Endothelial cell of umbilical vein (primary cell): ENCODE measurements around the gene TBC1D16. TPM values are rescaled to one million over a fixed set of nuclear protein-coding genes. Genes with fewer than 3 reads are reported as not detected.

Experiments
- BruUV-seq: library from RNA; stranded (reverse); fragments of 400-500 nt; replicated peaks from 2 replicates; lab custom pipeline; 2021; lab: Mats Ljungman, UMichigan
- CTCF ChIA-PET: fragments of 300-600, 350-600 bp; sonication (Branson Sonifier 250); formaldehyde crosslinking; loops from one replicate; lab custom pipeline; 2021; ENCODE audit warnings: antibody characterized with exemption, inconsistent platforms; lab: Charles Lee
- POLR2A ChIA-PET: fragments of 300-600, 350-600 bp; sonication (Branson Sonifier 250); formaldehyde crosslinking; loops from one replicate; lab custom pipeline; 2021; ENCODE audit warnings: antibody characterized with exemption, inconsistent platforms; lab: Charles Lee
- DNase-seq: peaks from one replicate; pipeline ENCODE4 v3.0.0-alpha.2; 2011; ENCODE audit warnings: low read depth, low spot score
- FAIRE-seq: peaks from 2 replicates; lab custom pipeline; 2011; peaks lifted over from hg19 to GRCh38; lab: Jason Lieb, UNC
- H2AFZ ChIP-seq: 2 replicates; pipeline ENCODE4 v1.6.0; 2012; ENCODE audit warnings: low read depth, low read length, control low read depth, inconsistent platforms
- H3K27ac ChIP-seq: 2 replicates; pipeline ENCODE4 v1.5.1; 2011; ENCODE audit warnings: low read depth, mild to moderate bottlenecking, control low read depth, low read length, moderate library complexity; ENCODE audit not compliant: insufficient read depth
- H3K27me3 ChIP-seq, 2 experiments: 2 replicates each; pipeline versions ENCODE4 v1.6.0 to v1.6.1; 2011; ENCODE audit warnings: low read length in 2 of 2, mixed read lengths in 1 of 2; ENCODE audit not compliant: control insufficient read depth in 2 of 2, insufficient read depth in 2 of 2
- H3K36me3 ChIP-seq, 2 experiments: 2 replicates in 1 of 2; 3 replicates in 1 of 2; pipeline ENCODE4 v1.5.1; 2011; ENCODE audit warnings: low read length in 2 of 2, mild to moderate bottlenecking in 1 of 2, moderate library complexity in 1 of 2; ENCODE audit not compliant: control insufficient read depth in 2 of 2, insufficient read depth in 2 of 2; ENCODE audit errors: extremely low read depth in 1 of 2
- H3K4me1 ChIP-seq: 3 replicates; pipeline ENCODE4 v1.5.1; 2011; ENCODE audit warnings: mild to moderate bottlenecking, low read length; ENCODE audit not compliant: control insufficient read depth, insufficient read depth; ENCODE audit errors: extremely low read depth
- H3K4me2 ChIP-seq: 2 replicates; pipeline ENCODE4 v1.6.1; 2011; ENCODE audit warnings: low read length, control low read depth, mixed read lengths; ENCODE audit not compliant: insufficient read depth
- H3K4me3 ChIP-seq, 3 experiments: fragments of 200-600 bp in 1 of 3; sonication (generic), shearing (Covaris generic) in 1 of 3; replicated peaks in 1 of 3; 2 replicates each; pipeline ENCODE4 v1.5.1; 2011 to 2016; ENCODE audit warnings: control low read depth in 3 of 3, low read length in 3 of 3, mild to moderate bottlenecking in 2 of 3, inconsistent platforms in 1 of 3, low read depth in 1 of 3, moderate library complexity in 1 of 3; ENCODE audit not compliant: insufficient read depth in 1 of 3
- H3K79me2 ChIP-seq: 2 replicates; pipeline ENCODE4 v1.6.0; 2012; ENCODE audit warnings: low read length, inconsistent platforms; ENCODE audit not compliant: control insufficient read depth, insufficient read depth
- H3K9ac ChIP-seq: replicated peaks from 2 replicates; pipeline ENCODE3; 2011; ENCODE audit warnings: low read length, control low read depth; ENCODE audit not compliant: insufficient read depth; ENCODE audit errors: extremely low read depth
- H3K9me1 ChIP-seq: replicated peaks from 3 replicates; pipeline ENCODE4 v1.6.0; 2011; ENCODE audit warnings: mild to moderate bottlenecking, low read length; ENCODE audit not compliant: control insufficient read depth, insufficient read depth; ENCODE audit errors: extremely low read depth
- H3K9me3 ChIP-seq: replicated peaks from 2 replicates; pipeline ENCODE4 v1.5.1; 2012; ENCODE audit warnings: low read length, inconsistent platforms; ENCODE audit not compliant: control insufficient read depth, insufficient read depth
- H4K20me1 ChIP-seq: replicated peaks from 2 replicates; pipeline ENCODE3; 2011; ENCODE audit warnings: mild to moderate bottlenecking, low read length; ENCODE audit not compliant: control insufficient read depth, insufficient read depth; ENCODE audit errors: extremely low read depth
- CTCF ChIP-seq, 2 donors: IDR thresholded peaks; 1 replicate in 1 of 2; 2 replicates in 1 of 2; pipeline ENCODE4 v1.5.1; 2011; ENCODE audit warnings: low read length in 2 of 2, mild to moderate bottlenecking in 2 of 2, moderate library complexity in 2 of 2, control low read depth in 1 of 2, inconsistent platforms in 1 of 2, low read depth in 1 of 2; ENCODE audit not compliant: insufficient read depth in 1 of 2; ENCODE audit errors: extremely low read depth in 1 of 2
- EZH2 ChIP-seq: IDR thresholded peaks from 2 replicates; pipeline ENCODE4 v1.6.1; 2012; ENCODE audit warnings: borderline replicate concordance, low read depth, mild to moderate bottlenecking, moderate library complexity, low read length, inconsistent platforms; ENCODE audit not compliant: severe bottlenecking
- FOS ChIP-seq: IDR thresholded peaks from 2 replicates; pipeline ENCODE4 v1.6.1; 2011; ENCODE audit warnings: mild to moderate bottlenecking, low read length, moderate library complexity, borderline replicate concordance; ENCODE audit not compliant: insufficient read depth
- GATA2 ChIP-seq: IDR thresholded peaks from 2 replicates; pipeline ENCODE4 v1.7.0; 2011; ENCODE audit warnings: low read depth, mild to moderate bottlenecking, moderate library complexity, mixed read lengths, low read length; ENCODE audit not compliant: insufficient read length, insufficient read depth
- JUN ChIP-seq: IDR thresholded peaks from 2 replicates; pipeline ENCODE4 v1.6.1; 2011; ENCODE audit warnings: borderline replicate concordance, low read depth; ENCODE audit not compliant: insufficient read length, insufficient read depth
- MAX ChIP-seq: IDR thresholded peaks from 2 replicates; pipeline ENCODE4 v1.6.1; 2011; ENCODE audit not compliant: insufficient read depth, insufficient read length
- MYC ChIP-seq: IDR thresholded peaks from one replicate; pipeline ENCODE4 v1.6.1; 2011; ENCODE audit warnings: mild to moderate bottlenecking, low read depth, low read length
- POLR2A ChIP-seq: IDR thresholded peaks from 2 replicates; pipeline ENCODE4 v1.6.1; 2012; ENCODE audit warnings: low read depth, mild to moderate bottlenecking, control low read depth, low read length
- POLR2AphosphoS5 ChIP-seq: IDR thresholded peaks from 2 replicates; pipeline ENCODE4 v1.6.1; 2012; ENCODE audit warnings: low read depth, mild to moderate bottlenecking, control low read depth, low read length, moderate library complexity; ENCODE audit not compliant: insufficient read depth
- dilution Hi-C: fragments of 300-500 bp; cut with MboI; formaldehyde crosslinking; loops from one replicate; pipeline ENCODE4 v1.15.0; 2019; ENCODE audit warnings: low sequenced_read_pairs; ENCODE audit not compliant: extremely low pct_ligation_motif_present
- intact Hi-C: fragments of 100-400 bp; cut with micrococcal nuclease; formaldehyde crosslinking; loops from one replicate; pipeline ENCODE4 v1.10.0; 2022
- polyA plus RNA-seq, 4 experiments: library from polyadenylated mRNA; depleted of rRNA in 3 of 4; stranded (reverse) in 3 of 4; unstranded in 1 of 4; fragments of >200 nt; gene quantifications; 2 replicates each; pipeline versions ENCODE4 v1.2.1 to v1.2.3, GENCODE V29; 2011 to 2012; ENCODE audit warnings: missing spikeins in 1 of 4
- total RNA-seq: library from RNA; stranded (reverse); gene quantifications from 2 replicates; pipeline ENCODE4 v1.2.3, GENCODE V29; 2021

Gene TBC1D16
- total and polyA plus RNA-seq, 2 donors (not counting 3 experiments of a cell fraction or from before 2014, with no cell fraction given), result 12.9 to 48.6 TPM

GRCh38 chr17:79921411-79922115 lies 114.1 kb downstream of the TBC1D16 start:
- Histone ChIP-seq H3K9ac (no peak overlapping the region), H3K9me3 (no peaks in the 10 kb centered on the region), H3K36me3 (no peaks in the 10 kb centered on the region), H3K4me1 (peaks cover 6% of the 10 kb centered on the region), H3K79me2 (no peaks in the 10 kb centered on the region), H3K27me3 (no peaks in the 10 kb centered on the region), H3K4me3 (no peak overlapping the region), H4K20me1 (no peaks in the 10 kb centered on the region), H2AFZ (no peak overlapping the region), H3K4me2 (no peak overlapping the region), H3K27ac (no peak overlapping the region), H3K9me1 (no peaks in the 10 kb centered on the region)
- no peak for TF ChIP-seq EZH2
- TF ChIP-seq MYC, result no peak
- TF ChIP-seq POLR2AphosphoS5, result no peak
- no peak for TF ChIP-seq JUN
- TF ChIP-seq MAX, result no peak
- no peak for TF ChIP-seq GATA2
- no peak for TF ChIP-seq FOS
- TF ChIP-seq CTCF (IDR thresholded peaks at IDR 0.05; ENCODE audit: extremely low read depth in 1 of 2, insufficient read depth in 1 of 2, low read depth in 1 of 2, low read length in 2 of 2), result no peak
- no peak for TF ChIP-seq POLR2A
- CTCF ChIA-PET, result interaction anchor here (0.9 to 1.9 kb wide), 2 partner anchors 132 to 176 kb away, joined by 3 to 7 read pairs; no protein-coding TSS in a partner anchor
- no TSS peak for BruUV-seq
- intact Hi-C loops (loop anchor here (10.0 kb wide), 1 partner anchor 177 kb away; no protein-coding TSS in a partner anchor), dilution Hi-C loops (no loop called here)
- DNase-seq, result no peak
- FAIRE-seq, result no peak
- POLR2A ChIA-PET, result no interaction called here
